Osteocyte (in vitro differentiated cells): ENCODE data around the gene GIGYF1. TPM values are rescaled to one million over a fixed set of nuclear protein-coding genes. Genes with fewer than 3 reads are reported as not detected.

Experiments
- DNase-seq: peaks from one replicate; pipeline ENCODE4 v3.0.0; 2021; ENCODE audit warnings: mixed read lengths; ENCODE audit not compliant: unreplicated experiment; ENCODE audit errors: extremely low spot score
- H3K27ac Mint-ChIP-seq: one replicate; pipeline ENCODE4 v1.8.0; 2021; ENCODE audit warnings: mild to moderate bottlenecking, mixed read lengths; ENCODE audit not compliant: unreplicated experiment
- H3K27me3 Mint-ChIP-seq: one replicate; pipeline ENCODE4 v1.8.0; 2021; ENCODE audit warnings: mixed read lengths; ENCODE audit not compliant: unreplicated experiment
- H3K36me3 Mint-ChIP-seq: one replicate; pipeline ENCODE4 v1.8.0; 2021; ENCODE audit warnings: mixed read lengths; ENCODE audit not compliant: unreplicated experiment
- H3K4me1 Mint-ChIP-seq: one replicate; pipeline ENCODE4 v1.8.0; 2021; ENCODE audit warnings: mixed read lengths; ENCODE audit not compliant: unreplicated experiment
- H3K4me3 Mint-ChIP-seq: one replicate; pipeline ENCODE4 v1.8.0; 2021; ENCODE audit warnings: mild to moderate bottlenecking, moderate library complexity, mixed read lengths; ENCODE audit not compliant: unreplicated experiment
- H3K9me3 Mint-ChIP-seq: one replicate; pipeline ENCODE4 v1.8.0; 2021; ENCODE audit warnings: mixed read lengths; ENCODE audit not compliant: unreplicated experiment
- CTCF ChIP-seq: fragments of 200-600 bp; sonication (generic); IDR thresholded peaks from 2 replicates; pipeline ENCODE4 v1.5.0; 2021; ENCODE audit warnings: antibody characterized with exemption, mild to moderate bottlenecking, moderate library complexity
- total RNA-seq: library from RNA; stranded (reverse); gene quantifications from 2 replicates; pipeline ENCODE4 v1.2.1, GENCODE V29; 2021

GIGYF1 gene
- total RNA-seq, 1 donor from 2014 or later: 64.6 TPM

- Mint-ChIP-seq H3K27me3 (peaks cover 21% of the 10 kb centered on the region), H3K4me1 (no peaks in the 10 kb centered on the region), H3K27ac (no peak within 1 kb of the TSS), H3K4me3 (peak within 1 kb of the TSS; percentile 42), H3K36me3 (no peaks in the 10 kb centered on the region), H3K9me3 (no peaks in the 10 kb centered on the region)
- no peak for TF ChIP-seq CTCF
- DNase-seq: no peak
Measured at GRCh38 chr7:100655908-100656674, 38.0 kb downstream of the GIGYF1 start, which contains the start of gene ACTL6B. Gene ACTL6B (minus strand): TSS chr7:100656448. CDS start chr7:100656354, 94 bp downstream.

GRCh38 chr7:100654908-100655831 is 38.9 kb downstream of the GIGYF1 start:
- Mint-ChIP-seq H3K9me3 (no peaks in the 10 kb centered on the region), H3K4me1 (no peaks in the 10 kb centered on the region), H3K4me3 (no peak overlapping the region), H3K27ac (no peak overlapping the region), H3K36me3 (no peaks in the 10 kb centered on the region), H3K27me3 (peaks cover 21% of the 10 kb centered on the region)
- TF ChIP-seq CTCF: no peak
- DNase-seq: no peak

- peaks cover 22% of the 10 kb centered on the region for H3K27me3 Mint-ChIP-seq
- no peak for DNase-seq
- no peak overlapping the region for H3K27ac Mint-ChIP-seq
- no peak overlapping the region for H3K4me3 Mint-ChIP-seq
- TF ChIP-seq CTCF: no peak
- H3K4me1 Mint-ChIP-seq: no peaks in the 10 kb centered on the region
- H3K36me3 Mint-ChIP-seq: no peaks in the 10 kb centered on the region
- H3K9me3 Mint-ChIP-seq: no peaks in the 10 kb centered on the region
Measured at GRCh38 chr7:100649826-100650565, 44.1 kb downstream of the GIGYF1 start.

- Mint-ChIP-seq H3K27me3 (peaks cover 16% of the 10 kb centered on the region), H3K4me3 (no peak overlapping the region), H3K27ac (no peak overlapping the region), H3K9me3 (no peaks in the 10 kb centered on the region), H3K4me1 (no peaks in the 10 kb centered on the region), H3K36me3 (no peaks in the 10 kb centered on the region)
- no peak for TF ChIP-seq CTCF
- no peak for DNase-seq
Measured at GRCh38 chr7:100642534-100642907, 51.5 kb downstream of the GIGYF1 start.
